H1 (cell line): ENCODE measurements around the gene RARRES2. TPM values are rescaled to one million over a fixed set of nuclear protein-coding genes. Genes with fewer than 3 reads are reported as not detected.

Source experiments
- CTCF ChIA-PET: fragments of 300-600 bp; sonication (Branson Sonifier 250); formaldehyde crosslinking; loops from one replicate; lab custom pipeline; 2021; ENCODE audit not compliant: partially characterized antibody; lab: Charles Lee
- POLR2A ChIA-PET: fragments of 300-600 bp; sonication (Branson Sonifier 250); formaldehyde crosslinking; loops from one replicate; lab custom pipeline; 2021; ENCODE audit warnings: inconsistent platforms; ENCODE audit not compliant: partially characterized antibody; lab: Charles Lee
- DNase-seq, 2 experiments: peaks; one replicate each; pipeline versions ENCODE4 v3.0.0 to v3.0.0-alpha.2; 2010 to 2022; ENCODE audit warnings: low spot score in 2 of 2, low read depth in 1 of 2, mixed read lengths in 1 of 2
- FAIRE-seq: peaks from 2 replicates; lab custom pipeline; 2011; peaks lifted over from hg19 to GRCh38; lab: Jason Lieb, UNC
- H2AFZ ChIP-seq: 2 replicates; pipeline ENCODE4 v1.8.1; 2012; ENCODE audit warnings: low read length, inconsistent platforms
- H2AK5ac ChIP-seq: 2 replicates; pipeline ENCODE4 v1.6.1; 2013; ENCODE audit warnings: low read depth, low read length
- H2BK120ac ChIP-seq: replicated peaks from 2 replicates; pipeline ENCODE3; 2013; ENCODE audit warnings: low read depth, low read length, inconsistent platforms
- H2BK12ac ChIP-seq: 2 replicates; pipeline ENCODE4 v1.6.1; 2013; ENCODE audit warnings: low read depth, low read length
- H2BK15ac ChIP-seq: 2 replicates; pipeline ENCODE4 v1.6.1; 2013; ENCODE audit warnings: low read length
- H2BK20ac ChIP-seq: 2 replicates; pipeline ENCODE4 v1.6.1; 2013; ENCODE audit warnings: low read length
- H2BK5ac ChIP-seq: 2 replicates; pipeline ENCODE4 v1.6.1; 2013; ENCODE audit warnings: low read depth, low read length
- H3K14ac ChIP-seq: 2 replicates; pipeline ENCODE4 v1.6.1; 2013; ENCODE audit warnings: inconsistent platforms; ENCODE audit not compliant: insufficient read length
- H3K18ac ChIP-seq: 2 replicates; pipeline ENCODE4 v1.6.1; 2013; ENCODE audit warnings: low read length; ENCODE audit errors: extremely low read depth
- H3K23ac ChIP-seq: 2 replicates; pipeline ENCODE4 v1.6.1; 2013; ENCODE audit warnings: inconsistent platforms; ENCODE audit not compliant: insufficient read length
- H3K23me2 ChIP-seq: 2 replicates; pipeline ENCODE4 v1.6.1; 2013; ENCODE audit warnings: low read depth, low read length
- H3K27ac ChIP-seq: 2 replicates; pipeline ENCODE4 v1.6.1; 2011; ENCODE audit warnings: low read depth, low read length, inconsistent platforms
- H3K27me3 ChIP-seq, 4 experiments: replicated peaks in 1 of 4; 1 replicate in 1 of 4; 2 replicates in 3 of 4; pipeline versions ENCODE4 v1.6.1 to v1.8.1; 2011 to 2013; ENCODE audit warnings: low read length in 3 of 4, mild to moderate bottlenecking in 3 of 4, inconsistent platforms in 2 of 4, mixed read lengths in 2 of 4, moderate library complexity in 1 of 4; ENCODE audit not compliant: control insufficient read depth in 3 of 4, insufficient read depth in 3 of 4; ENCODE audit errors: extremely low read depth in 1 of 4
- H3K36me3 ChIP-seq, 4 experiments: 2 replicates each; pipeline versions ENCODE4 v1.6.1 to v1.8.1; 2011 to 2013; ENCODE audit warnings: mild to moderate bottlenecking in 4 of 4, low read length in 3 of 4, moderate library complexity in 2 of 4, control low read depth in 1 of 4, inconsistent platforms in 1 of 4; ENCODE audit not compliant: insufficient read depth in 4 of 4, control insufficient read depth in 2 of 4
- H3K4ac ChIP-seq: replicated peaks from 2 replicates; pipeline ENCODE3; 2013; ENCODE audit warnings: low read length, low read depth, mixed read lengths, inconsistent platforms; ENCODE audit not compliant: insufficient read length
- H3K4me1 ChIP-seq, 4 experiments: replicated peaks in 1 of 4; 1 replicate in 1 of 4; 2 replicates in 3 of 4; pipeline versions ENCODE4 v1.6.1 to v1.8.1; 2011 to 2013; ENCODE audit warnings: low read length in 3 of 4, inconsistent platforms in 2 of 4, mixed read lengths in 1 of 4; ENCODE audit not compliant: insufficient read depth in 4 of 4, control insufficient read depth in 3 of 4
- H3K4me2 ChIP-seq, 2 experiments: 2 replicates each; pipeline versions ENCODE4 v1.6.1 to v1.8.1; 2011 to 2013; ENCODE audit warnings: low read depth in 2 of 2, low read length in 2 of 2, control low read depth in 1 of 2, inconsistent platforms in 1 of 2, mild to moderate bottlenecking in 1 of 2; ENCODE audit not compliant: insufficient read depth in 1 of 2
- H3K4me3 ChIP-seq, 4 experiments: fragments of 200-600, 300-600 bp in 1 of 4; sonication (generic), shearing (Covaris generic), sonication (Bioruptor Twin) in 1 of 4; 2 replicates each; pipeline versions ENCODE4 v1.5.1 to v1.8.1; 2011 to 2016; ENCODE audit warnings: low read length in 4 of 4, low read depth in 3 of 4, control low read depth in 2 of 4, inconsistent platforms in 2 of 4, mild to moderate bottlenecking in 2 of 4, mixed read lengths in 1 of 4, moderate library complexity in 1 of 4; ENCODE audit not compliant: insufficient read depth in 2 of 4; ENCODE audit errors: extremely low read depth in 1 of 4
- H3K56ac ChIP-seq: replicated peaks from 2 replicates; pipeline ENCODE3; 2013; ENCODE audit warnings: low read depth, mild to moderate bottlenecking, mixed read lengths, low read length, inconsistent platforms; ENCODE audit not compliant: insufficient read length
- H3K79me1 ChIP-seq: 2 replicates; pipeline ENCODE4 v1.6.1; 2013; ENCODE audit warnings: low read depth, low read length, control low read depth
- H3K79me2 ChIP-seq, 2 experiments: 2 replicates each; pipeline versions ENCODE4 v1.6.1 to v1.8.1; 2012 to 2013; ENCODE audit warnings: low read length in 2 of 2, mild to moderate bottlenecking in 2 of 2, inconsistent platforms in 1 of 2; ENCODE audit not compliant: insufficient read depth in 2 of 2, control insufficient read depth in 1 of 2
- H3K9ac ChIP-seq, 4 experiments: replicated peaks in 1 of 4; 1 replicate in 1 of 4; 2 replicates in 3 of 4; pipeline versions ENCODE4 v1.6.1 to v1.8.1; 2011 to 2013; ENCODE audit warnings: low read depth in 3 of 4, low read length in 3 of 4, control low read depth in 2 of 4, mild to moderate bottlenecking in 2 of 4, moderate library complexity in 2 of 4, inconsistent platforms in 1 of 4; ENCODE audit errors: extremely low read depth in 1 of 4
- H3K9me3 ChIP-seq, 2 experiments: 2 replicates each; pipeline versions ENCODE4 v1.6.1 to v1.8.1; 2012 to 2013; ENCODE audit warnings: mild to moderate bottlenecking in 2 of 2, moderate library complexity in 2 of 2, control low read depth in 1 of 2, inconsistent platforms in 1 of 2, low read depth in 1 of 2, low read length in 1 of 2, mixed read lengths in 1 of 2; ENCODE audit not compliant: insufficient read depth in 2 of 2
- H4K20me1 ChIP-seq, 2 experiments: replicated peaks in 1 of 2; 2 replicates each; pipeline versions ENCODE3 to v1.8.1; 2011 to 2013; ENCODE audit warnings: inconsistent platforms in 2 of 2, low read length in 2 of 2, mild to moderate bottlenecking in 1 of 2; ENCODE audit not compliant: insufficient read depth in 2 of 2, control insufficient read depth in 1 of 2
- H4K5ac ChIP-seq: 2 replicates; pipeline ENCODE4 v1.6.1; 2013; ENCODE audit warnings: low read length, low read depth, mixed read lengths, inconsistent platforms; ENCODE audit not compliant: insufficient read length
- H4K8ac ChIP-seq: 2 replicates; pipeline ENCODE4 v1.8.0; 2013; ENCODE audit warnings: mild to moderate bottlenecking, moderate library complexity, low read length, inconsistent platforms; ENCODE audit not compliant: insufficient read depth; ENCODE audit errors: extremely low read depth
- H4K91ac ChIP-seq: replicated peaks from 2 replicates; pipeline ENCODE3; 2013; ENCODE audit warnings: low read length, mixed read lengths, inconsistent platforms; ENCODE audit not compliant: insufficient read length
- BRCA1 ChIP-seq: IDR thresholded peaks from 2 replicates; pipeline ENCODE4 v1.6.1; 2012; ENCODE audit warnings: low read depth, low read length, improper control_type of control experiment
- CBX5 ChIP-seq: fragments of 300-800, 300-1000 bp; sonication (generic); IDR thresholded peaks from 2 replicates; pipeline ENCODE4 v1.7.1; 2016; ENCODE audit warnings: antibody characterized with exemption, low read length, low read depth
- CHD1 ChIP-seq: IDR thresholded peaks from 2 replicates; pipeline ENCODE4 v1.6.1; 2012; ENCODE audit warnings: low read depth, low read length, improper control_type of control experiment
- CHD2 ChIP-seq: IDR thresholded peaks from 2 replicates; pipeline ENCODE4 v1.6.1; 2012; ENCODE audit warnings: low read length, improper control_type of control experiment
- HDAC2 ChIP-seq, 2 experiments: fragments of 300-600 bp in 1 of 2; sonication (generic) in 1 of 2; IDR thresholded peaks; 2 replicates each; pipeline ENCODE4 v1.6.1; 2011 to 2012; ENCODE audit warnings: low read depth in 2 of 2, low read length in 2 of 2, mild to moderate bottlenecking in 2 of 2, moderate library complexity in 2 of 2, borderline replicate concordance in 1 of 2, inconsistent platforms in 1 of 2
- HDAC6 ChIP-seq: IDR thresholded peaks from one replicate; pipeline ENCODE4 v1.7.1; 2012; ENCODE audit warnings: low read depth, mild to moderate bottlenecking, inconsistent platforms, low read length, moderate library complexity
- KDM1A ChIP-seq: fragments of 200-600, 300-600 bp; sonication (generic); IDR thresholded peaks from 2 replicates; pipeline ENCODE4 v1.7.1; 2016; ENCODE audit warnings: mild to moderate bottlenecking, low read length, borderline replicate concordance
- KDM5A ChIP-seq: fragments of 200-600 bp; IDR thresholded peaks from 2 replicates; pipeline ENCODE4 v1.7.1; 2012; ENCODE audit warnings: mild to moderate bottlenecking, low read length, inconsistent platforms, mixed read lengths
- POLR2AphosphoS5 ChIP-seq: IDR thresholded peaks from 2 replicates; pipeline ENCODE4 v1.6.1; 2011; ENCODE audit warnings: low read depth, low read length
- SAP30 ChIP-seq: fragments of 300-600 bp; sonication (generic); IDR thresholded peaks from 2 replicates; pipeline ENCODE4 v1.7.1; 2012; ENCODE audit warnings: low read length, moderate library complexity, mild to moderate bottlenecking, inconsistent platforms; ENCODE audit not compliant: insufficient read depth, insufficient replicate concordance
- SIX5 ChIP-seq: IDR thresholded peaks from 2 replicates; pipeline ENCODE4 v1.6.1; 2011; ENCODE audit warnings: mild to moderate bottlenecking, low read depth, low read length
- WGBS, 2 experiments: shearing (Covaris generic) in 1 of 2; methylation state at CpG; one replicate each; pipeline versions ENCODE4 v1.1.6 to v1.1.7; 2013 to 2015; ENCODE audit warnings: low lambda C conversion rate in 2 of 2, mixed read lengths in 2 of 2, inconsistent platforms in 1 of 2, low coverage in 1 of 2, missing lambda C conversion rate in 1 of 2; ENCODE audit not compliant: insufficient replicate concordance in 2 of 2, insufficient coverage in 1 of 2, insufficient read length in 1 of 2; ENCODE audit errors: extremely low coverage in 1 of 2, missing lambda C conversion rate in 1 of 2; 5-methylcytosine and 5-hydroxymethylcytosine counted together
- polyA plus RNA-seq, 7 experiments: library from polyadenylated mRNA; depleted of rRNA in 3 of 7; stranded (reverse) in 5 of 7; unstranded in 2 of 7; fragments of >200 nt in 5 of 7; fragments of 200-250 nt in 2 of 7; gene quantifications; 1 replicate in 5 of 7; 2 replicates in 1 of 7; 4 replicates in 1 of 7; pipeline versions ENCODE4 v1.2.1 to v1.2.3, GENCODE V29; 2011 to 2013; ENCODE audit warnings: missing spikeins in 2 of 7, mixed read lengths in 2 of 7
- total RNA-seq: library from RNA; stranded (reverse); fragmentation: NEBNext Ultra II Directional; extraction: Animal tissue kit (Norgen Biotek cat#: 25700); gene quantifications from 2 replicates; pipeline ENCODE4 v1.2.1, GENCODE V29; 2021
- TF ChIP-seq, protein P1 (sequence below): IDR thresholded peaks from 2 replicates; pipeline ENCODE4 v1.6.1; 2011; ENCODE audit warnings: low read length, improper control_type of control experiment

RARRES2 gene
- total and polyA plus RNA-seq, 2 of the 8 experiments (the other 6 are each of a cell fraction or from before 2014, with no cell fraction given): 254 to 441 TPM

GRCh38 chr7:150325110-150325611 lies 16.3 kb downstream of the RARRES2 start:
- Histone ChIP-seq H3K27me3 (peaks cover 0 to 2% (median 0%) of the 10 kb centered on the region in 4 experiments; a peak in 3 of 7 replicates), H2BK20ac (no peak overlapping the region), H3K36me3 (peaks cover 3 to 6% (median 6%) of the 10 kb centered on the region in 4 experiments; a peak in 4 of 8 replicates), H3K4ac (no peak overlapping the region), H3K9me3 (no peaks in the 10 kb centered on the region), H3K4me2 (peak overlapping the region in 1 of 2 experiments; percentile 84; a peak in 1 of 4 replicates), H3K56ac (no peak overlapping the region), H2BK120ac (no peak overlapping the region), H2BK5ac (no peak overlapping the region), H3K23ac (no peak overlapping the region), H2AFZ (no peak overlapping the region), H4K91ac (no peak overlapping the region), H3K18ac (no peak overlapping the region), H4K5ac (no peak overlapping the region), H3K4me1 (peaks cover 16 to 27% (median 24%) of the 10 kb centered on the region in 4 experiments), H2AK5ac (peak overlapping the region; percentile 54; the same call in 1 of the 2 replicates), H4K20me1 (no peaks in the 10 kb centered on the region), H3K79me1 (peaks cover 2% of the 10 kb centered on the region; the same call in 1 of the 2 replicates), H2BK12ac (peak overlapping the region; percentile 44; the same call in 1 of the 2 replicates), H3K4me3 (no peak overlapping the region), H3K23me2 (0 out of 2 replicates have a peak, but pooled peaks cover 1% of the 10 kb centered on the region), H2BK15ac (no peak overlapping the region), H3K14ac (no peak overlapping the region), H3K9ac (no peak overlapping the region), H3K79me2 (peaks cover 0 to 15% of the 10 kb centered on the region in 2 experiments; a peak in 1 of 4 replicates), H3K27ac (no peak overlapping the region), H4K8ac (no peak overlapping the region)
- POLR2A ChIA-PET: interaction anchor here (1.0 to 2.8 kb wide), 2 partner anchors 11 to 58 kb away, joined by 3 to 12 read pairs; no protein-coding TSS in a partner anchor
- CTCF ChIA-PET: interaction anchor here (0.6 to 1.3 kb wide), 4 partner anchors 10 to 81 kb away, joined by 3 read pairs; no protein-coding TSS in a partner anchor
- no peak for DNase-seq
- 95% methylated on average over 10 of the region's 10 CpGs; no CpG with 5 or more reads in 1 of the 2 experiments for WGBS, 2 experiments
- FAIRE-seq: no peak
- no peak for TF ChIP-seq SAP30
- no peak for TF ChIP-seq HDAC2 (IDR thresholded peaks at IDR 0.05; ENCODE audit: borderline replicate concordance in 1 of 2, low read depth in 2 of 2, low read length in 2 of 2)
- TF ChIP-seq POLR2AphosphoS5: no peak
- TF ChIP-seq, protein P1, sequence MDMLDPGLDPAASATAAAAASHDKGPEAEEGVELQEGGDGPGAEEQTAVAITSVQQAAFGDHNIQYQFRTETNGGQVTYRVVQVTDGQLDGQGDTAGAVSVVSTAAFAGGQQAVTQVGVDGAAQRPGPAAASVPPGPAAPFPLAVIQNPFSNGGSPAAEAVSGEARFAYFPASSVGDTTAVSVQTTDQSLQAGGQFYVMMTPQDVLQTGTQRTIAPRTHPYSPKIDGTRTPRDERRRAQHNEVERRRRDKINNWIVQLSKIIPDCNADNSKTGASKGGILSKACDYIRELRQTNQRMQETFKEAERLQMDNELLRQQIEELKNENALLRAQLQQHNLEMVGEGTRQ: no peak
- no peak for TF ChIP-seq BRCA1
- no peak for TF ChIP-seq CBX5
- no peak for TF ChIP-seq CHD2
- no peak for TF ChIP-seq SIX5
- no peak for TF ChIP-seq CHD1
- no peak for TF ChIP-seq KDM1A
- no peak for TF ChIP-seq HDAC6
- TF ChIP-seq KDM5A: no peak
